A549 (cell line): ENCODE results near the gene SLC12A9.

Experiments used
- CEBPB ChIP-seq, 2 experiments: fragments of >200 bp in 1 of 2; sonication (Bioruptor Twin) in 1 of 2; formaldehyde crosslinking in 1 of 2; IDR thresholded peaks; 2 replicates each; pipeline ENCODE4 v1.6.1; 2012 to 2016
- JUN ChIP-seq, 2 experiments: fragments of >200 bp; sonication (Bioruptor Twin); formaldehyde crosslinking; IDR thresholded peaks; 2 replicates in 1 of 2; 3 replicates in 1 of 2; pipeline ENCODE4 v1.6.1; 2016 to 2017
- KDM5A ChIP-seq: fragments of 200-600 bp; sonication (generic); IDR thresholded peaks from 2 replicates; pipeline ENCODE4 v1.6.1; 2016; ENCODE audit warnings: antibody characterized with exemption, mild to moderate bottlenecking
- MYC ChIP-seq: IDR thresholded peaks from 2 replicates; pipeline ENCODE4 v1.6.1; 2012; ENCODE audit warnings: mild to moderate bottlenecking, inconsistent platforms, low read length, improper control_type of control experiment, borderline replicate concordance
- POLR2A ChIP-seq: IDR thresholded peaks from 2 replicates; pipeline ENCODE4 v1.6.1; 2012; ENCODE audit warnings: mild to moderate bottlenecking, low read length
- POLR2AphosphoS2 ChIP-seq: conservative IDR thresholded peaks from 2 replicates; pipeline ENCODE4 v1.6.1; 2012; ENCODE audit warnings: low read length, improper control_type of control experiment, inconsistent platforms
- RFX5 ChIP-seq: fragments of 450-650 bp; IDR thresholded peaks from 2 replicates; pipeline ENCODE4 v1.7.1; 2014; ENCODE audit warnings: antibody characterized with exemption, mild to moderate bottlenecking, moderate library complexity
- SMC3 ChIP-seq: fragments of >200 bp; sonication (Bioruptor Twin); formaldehyde crosslinking; IDR thresholded peaks from 3 replicates; pipeline ENCODE4 v1.6.1; 2018; ENCODE audit warnings: inconsistent platforms
- TF ChIP-seq, protein P1 (sequence below): fragments of >200 bp; sonication (Bioruptor Twin); formaldehyde crosslinking; IDR thresholded peaks from 3 replicates; pipeline ENCODE4 v1.5.1; 2016
- TF ChIP-seq, protein P2 (sequence below): fragments of 200-600 bp; sonication (generic); IDR thresholded peaks from 2 replicates; pipeline ENCODE4 v1.6.1; 2016; ENCODE audit warnings: antibody characterized with exemption, mild to moderate bottlenecking, moderate library complexity

DNA sequence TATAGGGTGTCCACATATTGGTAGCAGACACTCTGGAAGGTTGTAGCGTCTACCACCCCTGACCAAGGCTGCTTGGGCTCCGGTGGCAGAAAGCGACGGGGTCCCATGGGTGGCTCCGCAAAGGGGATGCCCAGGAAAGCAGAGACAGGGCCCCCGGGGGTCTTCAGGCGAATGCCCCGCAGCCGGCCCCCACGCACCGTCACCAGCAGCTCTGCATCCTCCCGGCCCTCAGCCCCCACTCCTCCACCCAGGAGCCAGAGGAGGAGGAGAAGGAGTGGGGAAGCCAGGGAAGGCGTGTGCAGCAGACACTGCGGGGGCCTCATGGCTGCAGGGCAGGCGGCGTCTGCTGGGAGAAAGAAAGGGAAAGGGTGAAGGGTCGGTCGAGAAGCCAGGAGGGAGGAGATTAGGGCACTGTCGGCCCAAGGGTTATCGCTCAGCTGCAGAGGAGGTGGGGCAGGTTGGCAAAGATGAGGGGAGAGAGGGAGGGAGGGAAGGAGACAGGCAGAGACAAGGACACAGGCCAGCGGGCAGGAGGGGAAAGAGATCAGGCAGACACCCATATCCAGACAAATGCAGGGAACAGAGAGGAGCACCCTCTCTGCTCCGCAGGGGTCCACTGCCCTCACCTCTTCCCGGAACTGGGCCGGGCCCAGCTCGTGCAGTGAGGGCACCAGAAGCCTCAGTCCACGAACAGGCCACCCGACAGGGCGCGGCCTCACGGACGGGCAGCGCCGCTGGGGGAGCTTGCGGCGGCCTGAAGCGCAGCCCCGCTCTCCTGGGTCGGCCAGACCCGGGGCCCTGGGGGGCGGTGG, 41.6 kb downstream of the SLC12A9 start:
- TF ChIP-seq SMC3, result no peak
- TF ChIP-seq MYC, result no peak
- TF ChIP-seq KDM5A, result no peak
- TF ChIP-seq, protein P1, sequence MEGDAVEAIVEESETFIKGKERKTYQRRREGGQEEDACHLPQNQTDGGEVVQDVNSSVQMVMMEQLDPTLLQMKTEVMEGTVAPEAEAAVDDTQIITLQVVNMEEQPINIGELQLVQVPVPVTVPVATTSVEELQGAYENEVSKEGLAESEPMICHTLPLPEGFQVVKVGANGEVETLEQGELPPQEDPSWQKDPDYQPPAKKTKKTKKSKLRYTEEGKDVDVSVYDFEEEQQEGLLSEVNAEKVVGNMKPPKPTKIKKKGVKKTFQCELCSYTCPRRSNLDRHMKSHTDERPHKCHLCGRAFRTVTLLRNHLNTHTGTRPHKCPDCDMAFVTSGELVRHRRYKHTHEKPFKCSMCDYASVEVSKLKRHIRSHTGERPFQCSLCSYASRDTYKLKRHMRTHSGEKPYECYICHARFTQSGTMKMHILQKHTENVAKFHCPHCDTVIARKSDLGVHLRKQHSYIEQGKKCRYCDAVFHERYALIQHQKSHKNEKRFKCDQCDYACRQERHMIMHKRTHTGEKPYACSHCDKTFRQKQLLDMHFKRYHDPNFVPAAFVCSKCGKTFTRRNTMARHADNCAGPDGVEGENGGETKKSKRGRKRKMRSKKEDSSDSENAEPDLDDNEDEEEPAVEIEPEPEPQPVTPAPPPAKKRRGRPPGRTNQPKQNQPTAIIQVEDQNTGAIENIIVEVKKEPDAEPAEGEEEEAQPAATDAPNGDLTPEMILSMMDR, result no peak
- TF ChIP-seq JUN (IDR thresholded peaks at IDR 0.05), result no peak
- no peak for TF ChIP-seq POLR2AphosphoS2
- TF ChIP-seq, protein P2, sequence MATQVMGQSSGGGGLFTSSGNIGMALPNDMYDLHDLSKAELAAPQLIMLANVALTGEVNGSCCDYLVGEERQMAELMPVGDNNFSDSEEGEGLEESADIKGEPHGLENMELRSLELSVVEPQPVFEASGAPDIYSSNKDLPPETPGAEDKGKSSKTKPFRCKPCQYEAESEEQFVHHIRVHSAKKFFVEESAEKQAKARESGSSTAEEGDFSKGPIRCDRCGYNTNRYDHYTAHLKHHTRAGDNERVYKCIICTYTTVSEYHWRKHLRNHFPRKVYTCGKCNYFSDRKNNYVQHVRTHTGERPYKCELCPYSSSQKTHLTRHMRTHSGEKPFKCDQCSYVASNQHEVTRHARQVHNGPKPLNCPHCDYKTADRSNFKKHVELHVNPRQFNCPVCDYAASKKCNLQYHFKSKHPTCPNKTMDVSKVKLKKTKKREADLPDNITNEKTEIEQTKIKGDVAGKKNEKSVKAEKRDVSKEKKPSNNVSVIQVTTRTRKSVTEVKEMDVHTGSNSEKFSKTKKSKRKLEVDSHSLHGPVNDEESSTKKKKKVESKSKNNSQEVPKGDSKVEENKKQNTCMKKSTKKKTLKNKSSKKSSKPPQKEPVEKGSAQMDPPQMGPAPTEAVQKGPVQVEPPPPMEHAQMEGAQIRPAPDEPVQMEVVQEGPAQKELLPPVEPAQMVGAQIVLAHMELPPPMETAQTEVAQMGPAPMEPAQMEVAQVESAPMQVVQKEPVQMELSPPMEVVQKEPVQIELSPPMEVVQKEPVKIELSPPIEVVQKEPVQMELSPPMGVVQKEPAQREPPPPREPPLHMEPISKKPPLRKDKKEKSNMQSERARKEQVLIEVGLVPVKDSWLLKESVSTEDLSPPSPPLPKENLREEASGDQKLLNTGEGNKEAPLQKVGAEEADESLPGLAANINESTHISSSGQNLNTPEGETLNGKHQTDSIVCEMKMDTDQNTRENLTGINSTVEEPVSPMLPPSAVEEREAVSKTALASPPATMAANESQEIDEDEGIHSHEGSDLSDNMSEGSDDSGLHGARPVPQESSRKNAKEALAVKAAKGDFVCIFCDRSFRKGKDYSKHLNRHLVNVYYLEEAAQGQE, result no peak
- TF ChIP-seq POLR2A, result no peak
- TF ChIP-seq RFX5, result no peak
- no peak for TF ChIP-seq CEBPB (IDR thresholded peaks at IDR 0.05)
